ENCODE results near the gene PHF2. TPM values are rescaled to one million over a fixed set of nuclear protein-coding genes. Genes with fewer than 3 reads are reported as not detected.

PHF2 gene
- total and polyA plus RNA-seq, 2 donors (not counting 1 experiment from before 2014, with no cell fraction given) = 11.0 to 28.8 TPM

DNA sequence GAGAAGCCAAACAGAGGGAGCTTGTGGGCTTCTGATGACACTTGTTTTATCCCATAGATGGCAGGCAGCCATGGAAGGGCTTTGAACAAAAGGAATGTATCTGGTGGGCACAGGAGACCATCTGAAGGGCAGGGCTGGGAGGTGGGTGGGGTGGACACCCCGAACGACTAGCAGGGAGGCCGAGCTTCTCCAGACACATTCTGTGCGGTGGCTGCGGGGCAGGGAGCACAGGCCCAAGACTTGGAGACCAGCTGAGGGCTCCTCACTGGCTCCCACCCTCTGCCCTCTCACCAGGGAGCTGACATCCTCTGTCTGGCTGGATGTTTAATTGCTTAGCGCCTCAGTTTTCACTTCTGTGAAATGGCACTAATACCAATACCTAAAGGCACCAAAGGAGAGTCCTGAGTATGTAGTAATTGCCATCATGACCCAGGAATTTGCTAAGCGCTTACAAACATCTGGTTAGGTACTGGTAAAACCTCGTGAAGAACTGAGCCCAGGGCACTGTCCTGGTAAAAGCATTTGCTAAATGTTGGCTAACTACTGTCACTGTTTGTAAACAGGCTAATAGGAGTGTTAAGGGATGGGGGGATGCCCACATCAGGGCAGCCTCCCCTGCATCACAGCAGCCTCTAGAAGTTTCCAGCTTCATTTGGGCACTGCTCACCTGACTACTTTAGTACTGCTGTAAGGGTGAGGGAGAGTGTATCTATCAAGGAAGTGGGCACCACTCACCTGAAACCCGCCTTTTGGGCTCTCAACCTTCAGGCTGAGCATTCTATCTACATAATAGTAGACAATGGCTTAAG, 2.1 kb upstream of the PHF2 start:
- ChIA-PET POLR2A (interaction anchor here (2.1 kb wide), 1 partner anchor 8 kb away, joined by 13 read pairs; no protein-coding TSS in a partner anchor), CTCF (interaction anchor here (1.3 to 1.7 kb wide), 2 partner anchors 8 to 12 kb away, joined by 4 to 10 read pairs; no protein-coding TSS in a partner anchor)
- Histone ChIP-seq H3K27ac (ENCODE audit: low read length in 2 of 2) (no peak overlapping the region), H2AFZ (ENCODE audit: insufficient read depth, low read depth, low read length, poor library complexity, severe bottlenecking) (no peak overlapping the region), H3K4me2 (replicated peaks; ENCODE audit: low read depth, low read length, poor library complexity, severe bottlenecking) (no peak overlapping the region), H3K79me2 (ENCODE audit: control insufficient read depth, insufficient read depth, low read length) (peaks cover 21% of the 10 kb centered on the region), H3K9me3 (ENCODE audit: control extremely low read depth in 1 of 3, control insufficient read depth in 2 of 3, insufficient read depth in 1 of 3, low read length in 2 of 3) (no peaks in the 10 kb centered on the region), H3K4me3 (ENCODE audit: control extremely low read depth in 1 of 5, extremely low read depth in 1 of 5, insufficient read depth in 1 of 5, low read depth in 2 of 5, low read length in 4 of 5) (no peak overlapping the region), H4K20me1 (ENCODE audit: control insufficient read depth, insufficient read depth, low read length, poor library complexity, severe bottlenecking) (peaks cover 8% of the 10 kb centered on the region), H3K36me3 (replicated peaks in 1 of 2; ENCODE audit: control extremely low read depth in 1 of 2, control insufficient read depth in 1 of 2, extremely low read depth in 1 of 2, insufficient read depth in 2 of 2, low read length in 1 of 2) (no peaks in the 10 kb centered on the region), H3K9ac (ENCODE audit: low read length) (no peak overlapping the region), H3K4me1 (ENCODE audit: control insufficient read depth in 2 of 2, insufficient read depth in 2 of 2, low read length in 2 of 2) (peaks cover 21 to 30% of the 10 kb centered on the region in 2 donors), H3K27me3 (replicated peaks in 1 of 4; ENCODE audit: control extremely low read depth in 1 of 4, control insufficient read depth in 3 of 4, insufficient read depth in 4 of 4, low read length in 3 of 4) (no peaks in the 10 kb centered on the region)
- H3K4me1 Mint-ChIP-seq = peaks cover 30% of the 10 kb centered on the region
- ATAC-seq (ENCODE audit: low read depth) (no peak), DNase-seq (no peak)
- no peaks in the 10 kb centered on the region for H3K9me3 Mint-ChIP-seq (ENCODE audit: insufficient read depth)
- no peak for TF ChIP-seq EZH2 (IDR thresholded peaks at IDR 0.05; ENCODE audit: borderline replicate concordance, insufficient read depth, low read depth, low read length, poor library complexity, severe bottlenecking)
- TF ChIP-seq, protein P1, sequence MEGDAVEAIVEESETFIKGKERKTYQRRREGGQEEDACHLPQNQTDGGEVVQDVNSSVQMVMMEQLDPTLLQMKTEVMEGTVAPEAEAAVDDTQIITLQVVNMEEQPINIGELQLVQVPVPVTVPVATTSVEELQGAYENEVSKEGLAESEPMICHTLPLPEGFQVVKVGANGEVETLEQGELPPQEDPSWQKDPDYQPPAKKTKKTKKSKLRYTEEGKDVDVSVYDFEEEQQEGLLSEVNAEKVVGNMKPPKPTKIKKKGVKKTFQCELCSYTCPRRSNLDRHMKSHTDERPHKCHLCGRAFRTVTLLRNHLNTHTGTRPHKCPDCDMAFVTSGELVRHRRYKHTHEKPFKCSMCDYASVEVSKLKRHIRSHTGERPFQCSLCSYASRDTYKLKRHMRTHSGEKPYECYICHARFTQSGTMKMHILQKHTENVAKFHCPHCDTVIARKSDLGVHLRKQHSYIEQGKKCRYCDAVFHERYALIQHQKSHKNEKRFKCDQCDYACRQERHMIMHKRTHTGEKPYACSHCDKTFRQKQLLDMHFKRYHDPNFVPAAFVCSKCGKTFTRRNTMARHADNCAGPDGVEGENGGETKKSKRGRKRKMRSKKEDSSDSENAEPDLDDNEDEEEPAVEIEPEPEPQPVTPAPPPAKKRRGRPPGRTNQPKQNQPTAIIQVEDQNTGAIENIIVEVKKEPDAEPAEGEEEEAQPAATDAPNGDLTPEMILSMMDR (IDR thresholded peaks at IDR 0.05) = no peak
- H3K27me3 Mint-ChIP-seq = no peaks in the 10 kb centered on the region
- WGBS (ENCODE audit: insufficient coverage) = 95% methylated on average over 4 of the region's 9 CpGs
- intact Hi-C loops (cut with micrococcal nuclease) = no loop called here
- H3K27ac Mint-ChIP-seq = peak overlapping the region; percentile 59
- H3K4me3 Mint-ChIP-seq = peak overlapping the region; percentile 53
